Ishikawa (cell line): Measurements from ENCODE around the gene DUS1L.

Experiments used
- CEBPB ChIP-seq: IDR thresholded peaks from 2 replicates; pipeline ENCODE4 v1.6.1; 2012
- CREB1 ChIP-seq: IDR thresholded peaks from 2 replicates; pipeline ENCODE4 v1.6.1; 2012; ENCODE audit warnings: low read depth
- EGR1 ChIP-seq: IDR thresholded peaks from 2 replicates; pipeline ENCODE4 v1.6.1; 2012
- EP300 ChIP-seq: IDR thresholded peaks from 2 replicates; pipeline ENCODE4 v1.6.1; 2012; ENCODE audit warnings: borderline replicate concordance
- FOXM1 ChIP-seq: IDR thresholded peaks from 2 replicates; pipeline ENCODE4 v1.6.1; 2012; ENCODE audit warnings: low read depth, borderline replicate concordance
- MAX ChIP-seq: IDR thresholded peaks from 2 replicates; pipeline ENCODE4 v1.6.1; 2012
- NFIC ChIP-seq: IDR thresholded peaks from 2 replicates; pipeline ENCODE4 v1.6.1; 2012
- RAD21 ChIP-seq: IDR thresholded peaks from 2 replicates; pipeline ENCODE4 v1.6.1; 2012; ENCODE audit warnings: low read depth
- REST ChIP-seq: IDR thresholded peaks from 2 replicates; pipeline ENCODE4 v1.6.1; 2012; ENCODE audit warnings: low read depth, mild to moderate bottlenecking
- TAF1 ChIP-seq: IDR thresholded peaks from 2 replicates; pipeline ENCODE4 v1.6.1; 2012; ENCODE audit warnings: low read depth, mild to moderate bottlenecking
- TCF12 ChIP-seq: IDR thresholded peaks from 2 replicates; pipeline ENCODE4 v1.6.1; 2012; ENCODE audit warnings: low read depth
- TEAD4 ChIP-seq: IDR thresholded peaks from 2 replicates; pipeline ENCODE4 v1.6.1; 2012
- YY1 ChIP-seq: IDR thresholded peaks from 2 replicates; pipeline ENCODE4 v1.6.1; 2012; ENCODE audit warnings: low read depth
- ZBTB7A ChIP-seq: IDR thresholded peaks from 2 replicates; pipeline ENCODE4 v1.6.1; 2012; ENCODE audit warnings: low read depth
- TF ChIP-seq, protein P1 (sequence below): IDR thresholded peaks from 2 replicates; pipeline ENCODE4 v1.6.1; 2012

The DUS1L gene

DNA sequence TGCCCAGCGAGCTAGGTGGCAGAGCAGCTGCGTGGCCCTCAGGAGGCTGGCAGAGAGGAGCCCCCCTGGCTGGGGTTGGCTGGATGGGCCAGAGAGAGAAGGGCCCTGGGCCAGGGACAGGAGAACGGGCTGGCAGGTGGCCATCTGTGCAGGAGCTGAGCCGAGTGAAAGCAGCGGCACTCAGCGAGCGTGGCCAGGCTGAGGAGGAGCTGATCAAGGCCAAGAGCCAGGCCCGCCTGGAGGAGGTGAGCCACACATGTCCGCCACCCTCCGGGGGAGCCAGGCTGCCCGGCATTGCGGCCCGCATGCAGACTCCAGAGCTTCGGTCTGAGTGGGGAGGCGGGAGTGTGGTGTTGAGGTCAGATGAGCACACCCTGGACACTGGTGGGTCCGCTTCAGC is 36.2 kb downstream of the DUS1L start:
- TF ChIP-seq YY1 (no peak), TEAD4 (no peak), TAF1 (no peak), NFIC (no peak), EP300 (no peak)

GRCh38 chr17:82028966-82029365 is 36.6 kb downstream of the DUS1L start:
- TF ChIP-seq ZBTB7A (no peak), MAX (no peak), NFIC (no peak), EP300 (no peak), TEAD4 (no peak), FOXM1 (no peak), REST (no peak), TCF12 (no peak), CEBPB (no peak), YY1 (no peak), EGR1 (no peak), TAF1 (no peak), CREB1 (no peak), RAD21 (no peak)
- TF ChIP-seq, protein P1, sequence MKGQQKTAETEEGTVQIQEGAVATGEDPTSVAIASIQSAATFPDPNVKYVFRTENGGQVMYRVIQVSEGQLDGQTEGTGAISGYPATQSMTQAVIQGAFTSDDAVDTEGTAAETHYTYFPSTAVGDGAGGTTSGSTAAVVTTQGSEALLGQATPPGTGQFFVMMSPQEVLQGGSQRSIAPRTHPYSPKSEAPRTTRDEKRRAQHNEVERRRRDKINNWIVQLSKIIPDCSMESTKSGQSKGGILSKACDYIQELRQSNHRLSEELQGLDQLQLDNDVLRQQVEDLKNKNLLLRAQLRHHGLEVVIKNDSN = no peak

DNA sequence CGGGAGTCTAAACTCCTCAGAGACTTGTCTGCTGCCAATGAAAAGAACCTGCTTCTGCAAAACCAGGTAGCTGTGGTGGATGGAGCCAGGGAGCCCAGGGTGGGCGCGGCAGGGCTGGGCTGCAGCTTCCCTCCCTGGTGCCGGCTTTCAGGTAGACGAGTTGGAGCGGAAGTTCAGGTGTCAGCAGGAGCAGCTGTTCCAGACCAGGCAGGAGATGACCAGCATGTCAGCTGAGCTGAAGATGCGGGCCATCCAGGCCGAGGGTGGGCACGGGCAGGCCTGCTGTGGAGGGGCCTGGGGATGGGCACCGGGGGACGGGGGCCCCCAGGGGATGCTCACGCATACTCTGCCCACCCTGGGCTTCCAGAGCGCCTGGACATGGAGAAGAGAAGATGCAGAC is 37.4 kb downstream of the DUS1L start:
- TF ChIP-seq CREB1 (no peak), REST (no peak)

GRCh38 chr17:82025401-82026107 is 40.0 kb downstream of the DUS1L start:
- TF ChIP-seq NFIC (no peak), ZBTB7A (no peak), YY1 (no peak), RAD21 (no peak), TEAD4 (no peak), CEBPB (no peak), EGR1 (no peak), CREB1 (no peak), REST (no peak), TCF12 (no peak), FOXM1 (no peak), EP300 (no peak), MAX (no peak), TAF1 (no peak)
- TF ChIP-seq, protein P1 = no peak

GRCh38 chr17:82024859-82025258 is 40.7 kb downstream of the DUS1L start:
- TF ChIP-seq MAX = no peak
